Hindlimb muscle (tissue), 1 donor: ENCODE results near the gene CENPV. TPM values are rescaled to one million over a fixed set of nuclear protein-coding genes. Genes with fewer than 3 reads are reported as not detected.

Experiments used
- DNase-seq: peaks from one replicate; pipeline ENCODE4 v3.0.0-alpha.2; 2013
- polyA plus RNA-seq: library from polyadenylated mRNA; unstranded; fragments of 120-200 nt; gene quantifications from one replicate; pipeline ENCODE4 v1.2.1, GENCODE V29; 2013; ENCODE audit not compliant: insufficient read length

The CENPV gene
- polyA plus RNA-seq, 1 donor = 42.6 TPM

- no peak for DNase-seq
Measured at GRCh38 chr17:16358394-16358793, 5.1 kb upstream of the CENPV start.

- DNase-seq = no peak
Measured at GRCh38 chr17:16354585-16354984, 1.3 kb upstream of the CENPV start.

GRCh38 chr17:16352667-16353316 lies 477 bp downstream of the CENPV start:
- peak; percentile 22 for DNase-seq

- DNase-seq = no peak
Measured at GRCh38 chr17:16352303-16352666, 984 bp downstream of the CENPV start.

GRCh38 chr17:16351831-16352230 lies 1.4 kb downstream of the CENPV start:
- DNase-seq = no peak

- DNase-seq = no peak
Measured at GRCh38 chr17:16349431-16349830, 3.8 kb downstream of the CENPV start.

GRCh38 chr17:16348586-16348985 lies 4.7 kb downstream of the CENPV start:
- DNase-seq = no peak

GRCh38 chr17:16346721-16347271 lies 6.5 kb downstream of the CENPV start:
- no peak for DNase-seq

GRCh38 chr17:16345565-16345964 lies 7.7 kb downstream of the CENPV start:
- no peak for DNase-seq

- no peak for DNase-seq
Measured at GRCh38 chr17:16343569-16343968, 9.7 kb downstream of the CENPV start.

- no peak for DNase-seq
Measured at GRCh38 chr17:16342979-16343378, 10.3 kb downstream of the CENPV start.

- no peak for DNase-seq
Measured at GRCh38 chr17:16339959-16340358, 13.3 kb downstream of the CENPV start.

GRCh38 chr17:16339402-16339801 lies 13.9 kb downstream of the CENPV start:
- DNase-seq = no peak

- no peak for DNase-seq
Measured at GRCh38 chr17:16338391-16338790, 14.9 kb downstream of the CENPV start.

GRCh38 chr17:16329519-16330271 lies 23.6 kb downstream of the CENPV start:
- peak; percentile 45 for DNase-seq

- DNase-seq = no peak
Measured at GRCh38 chr17:16328997-16329396, 24.3 kb downstream of the CENPV start.

- DNase-seq = no peak
Measured at GRCh38 chr17:16327018-16327417, 26.3 kb downstream of the CENPV start.

- no peak for DNase-seq
Measured at GRCh38 chr17:16325964-16326363, 27.3 kb downstream of the CENPV start.

GRCh38 chr17:16322636-16323035 lies 30.6 kb downstream of the CENPV start:
- no peak for DNase-seq

- DNase-seq = no peak
Measured at GRCh38 chr17:16319969-16320368, 33.3 kb downstream of the CENPV start.

- DNase-seq = no peak
Measured at GRCh38 chr17:16314859-16315258, 38.4 kb downstream of the CENPV start.

GRCh38 chr17:16314189-16314588 lies 39.1 kb downstream of the CENPV start:
- no peak for DNase-seq

- no peak for DNase-seq
Measured at GRCh38 chr17:16313139-16314090, 39.9 kb downstream of the CENPV start.
